ENCODE results near the gene DEAF1.

DNA sequence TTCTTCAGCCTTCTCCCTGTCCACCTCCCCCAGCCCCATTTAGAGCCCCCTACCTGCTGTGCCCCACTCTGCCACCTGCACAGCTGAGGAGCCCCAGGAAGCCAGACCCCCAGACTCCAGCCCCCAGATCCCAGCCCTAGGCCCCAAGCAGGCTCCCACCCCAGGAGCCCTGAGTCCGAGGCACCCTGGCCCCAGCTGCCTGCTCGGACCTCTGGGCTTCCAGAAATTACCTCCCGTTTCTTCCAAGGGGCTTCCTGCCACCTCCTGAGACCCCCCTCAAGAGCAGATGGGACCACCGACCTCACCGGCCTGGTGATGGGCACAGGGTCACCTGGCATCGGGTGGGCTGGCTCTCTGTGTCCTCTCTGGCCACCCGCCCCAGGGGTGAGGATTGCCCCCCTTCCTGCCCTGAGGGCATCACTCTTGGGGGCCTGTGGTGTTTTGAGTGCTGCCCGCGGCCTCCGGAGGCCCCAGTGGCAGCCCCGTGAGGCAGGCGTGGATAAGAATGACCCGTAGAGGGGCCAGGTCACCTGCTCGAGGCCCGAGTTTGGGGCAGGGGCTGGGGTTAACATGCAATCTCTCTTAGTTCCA is 34.0 kb upstream of the DEAF1 start:
- TF ChIP-seq, protein P1, sequence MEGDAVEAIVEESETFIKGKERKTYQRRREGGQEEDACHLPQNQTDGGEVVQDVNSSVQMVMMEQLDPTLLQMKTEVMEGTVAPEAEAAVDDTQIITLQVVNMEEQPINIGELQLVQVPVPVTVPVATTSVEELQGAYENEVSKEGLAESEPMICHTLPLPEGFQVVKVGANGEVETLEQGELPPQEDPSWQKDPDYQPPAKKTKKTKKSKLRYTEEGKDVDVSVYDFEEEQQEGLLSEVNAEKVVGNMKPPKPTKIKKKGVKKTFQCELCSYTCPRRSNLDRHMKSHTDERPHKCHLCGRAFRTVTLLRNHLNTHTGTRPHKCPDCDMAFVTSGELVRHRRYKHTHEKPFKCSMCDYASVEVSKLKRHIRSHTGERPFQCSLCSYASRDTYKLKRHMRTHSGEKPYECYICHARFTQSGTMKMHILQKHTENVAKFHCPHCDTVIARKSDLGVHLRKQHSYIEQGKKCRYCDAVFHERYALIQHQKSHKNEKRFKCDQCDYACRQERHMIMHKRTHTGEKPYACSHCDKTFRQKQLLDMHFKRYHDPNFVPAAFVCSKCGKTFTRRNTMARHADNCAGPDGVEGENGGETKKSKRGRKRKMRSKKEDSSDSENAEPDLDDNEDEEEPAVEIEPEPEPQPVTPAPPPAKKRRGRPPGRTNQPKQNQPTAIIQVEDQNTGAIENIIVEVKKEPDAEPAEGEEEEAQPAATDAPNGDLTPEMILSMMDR (IDR thresholded peaks at IDR 0.05): no peak
- no peak for TF ChIP-seq EP300 (IDR thresholded peaks at IDR 0.05)

Data from suprapubic skin (tissue), 3 donors.